DND-41 (cell line): ENCODE results near the gene FHIT.

Source experiments
- CTCF ChIP-seq: IDR thresholded peaks from 2 replicates; pipeline ENCODE4 v1.5.1; 2012; ENCODE audit warnings: borderline replicate concordance, low read length, moderate library complexity, mild to moderate bottlenecking; ENCODE audit not compliant: poor library complexity, severe bottlenecking; ENCODE audit errors: extremely low read depth
- EZH2 ChIP-seq: IDR thresholded peaks from 3 replicates; pipeline ENCODE4 v1.6.1; 2012; ENCODE audit warnings: borderline replicate concordance, low read depth, mild to moderate bottlenecking, moderate library complexity, low read length, inconsistent platforms; ENCODE audit not compliant: severe bottlenecking

GRCh38 chr3:61182662-61183061 lies 68.6 kb downstream of the FHIT start:
- TF ChIP-seq CTCF (no peak), EZH2 (no peak)
